Astrocyte of the hippocampus (primary cell): ENCODE data around the gene DDX41.
"Not testable (repeated sequence)": the region's sequence is repeated elsewhere in the genome, so short reads cannot be mapped to it uniquely, and the experiment has no call there.

Experiments used
- DNase-seq: peaks from one replicate; pipeline ENCODE4 v3.0.0; 2011; ENCODE audit warnings: low read depth, low spot score

DDX41 gene

GRCh38 chr5:177537389-177538361 lies 20.9 kb upstream of the DDX41 start:
- DNase-seq: peak; percentile 90

GRCh38 chr5:177536386-177536785 lies 19.6 kb upstream of the DDX41 start:
- no peak for DNase-seq

- DNase-seq: no peak
Measured at GRCh38 chr5:177535125-177535524, 18.4 kb upstream of the DDX41 start.

GRCh38 chr5:177534433-177534832 lies 17.7 kb upstream of the DDX41 start:
- DNase-seq: not testable (repeated sequence)

GRCh38 chr5:177531209-177531940 lies 14.6 kb upstream of the DDX41 start:
- no peak for DNase-seq

GRCh38 chr5:177530638-177531037 lies 13.9 kb upstream of the DDX41 start:
- no peak for DNase-seq

GRCh38 chr5:177529247-177530203 lies 12.8 kb upstream of the DDX41 start:
- DNase-seq: no peak

GRCh38 chr5:177528631-177529030 lies 11.9 kb upstream of the DDX41 start:
- DNase-seq: no peak

GRCh38 chr5:177527595-177527994 lies 10.8 kb upstream of the DDX41 start:
- no peak for DNase-seq

GRCh38 chr5:177526791-177527190 lies 10.0 kb upstream of the DDX41 start:
- no peak for DNase-seq

GRCh38 chr5:177526191-177526590 lies 9.4 kb upstream of the DDX41 start:
- DNase-seq: no peak

GRCh38 chr5:177524941-177525655 lies 8.3 kb upstream of the DDX41 start:
- DNase-seq: no peak

GRCh38 chr5:177524539-177524900 lies 7.8 kb upstream of the DDX41 start:
- DNase-seq: no peak

- no peak for DNase-seq
Measured at GRCh38 chr5:177523711-177524538, 7.2 kb upstream of the DDX41 start.

- DNase-seq: no peak
Measured at GRCh38 chr5:177520916-177521513, 4.3 kb upstream of the DDX41 start.

- no peak for DNase-seq
Measured at GRCh38 chr5:177520271-177520670, 3.5 kb upstream of the DDX41 start.

- no peak for DNase-seq
Measured at GRCh38 chr5:177519463-177520235, 2.9 kb upstream of the DDX41 start.

- DNase-seq: no peak
Measured at GRCh38 chr5:177515580-177515979, 1.2 kb downstream of the DDX41 start.

- no peak for DNase-seq
Measured at GRCh38 chr5:177514541-177514940, 2.2 kb downstream of the DDX41 start.
